Activated naive CD4-positive, alpha-beta T cell treated with anti-CD3 and anti-CD28 coated beads, Interleukin-2, amount 50 U/mL, for 24 hours (primary cell): ENCODE data around the gene FBXL14.
"Not testable (repeated sequence)": the region's sequence is repeated elsewhere in the genome, so short reads cannot be mapped to it uniquely, and the experiment has no call there.

ENCODE experiments used
- H3K27ac Mint-ChIP-seq: one replicate; pipeline ENCODE4 v1.8.0; 2021; ENCODE audit warnings: mild to moderate bottlenecking, mixed read lengths
- H3K27me3 Mint-ChIP-seq: one replicate; pipeline ENCODE4 v1.8.0; 2021; ENCODE audit warnings: mixed read lengths
- H3K36me3 Mint-ChIP-seq: one replicate; pipeline ENCODE4 v1.8.0; 2021; ENCODE audit warnings: mixed read lengths
- H3K4me1 Mint-ChIP-seq: one replicate; pipeline ENCODE4 v1.8.0; 2021; ENCODE audit warnings: mixed read lengths
- H3K4me3 Mint-ChIP-seq: one replicate; pipeline ENCODE4 v1.8.0; 2021; ENCODE audit warnings: mild to moderate bottlenecking, mixed read lengths
- H3K9me3 Mint-ChIP-seq: one replicate; pipeline ENCODE4 v1.8.0; 2021; ENCODE audit warnings: mixed read lengths

FBXL14 gene

DNA sequence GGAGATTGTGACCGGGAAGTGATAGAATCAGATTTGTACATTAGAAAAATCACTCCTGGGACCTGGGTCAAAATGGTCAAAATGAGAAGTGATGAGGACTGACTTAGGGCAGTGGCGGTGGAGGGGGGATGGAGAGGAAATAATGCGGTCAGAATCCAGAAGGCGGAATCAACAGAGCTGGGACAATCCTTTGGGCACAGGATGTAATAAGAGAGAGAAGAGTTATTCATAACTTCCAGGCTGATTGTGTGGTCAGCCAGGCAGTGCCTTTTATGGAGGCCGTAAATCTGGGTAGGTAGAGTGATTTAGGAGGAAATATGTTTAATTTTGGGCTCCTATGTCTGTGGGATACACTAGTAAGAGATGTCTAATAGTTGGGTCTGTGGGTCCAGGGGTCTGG, 21.6 kb downstream of the FBXL14 start:
- Mint-ChIP-seq H3K36me3 (peaks cover 2% of the 10 kb centered on the region), H3K4me3 (no peak overlapping the region), H3K9me3 (no peaks in the 10 kb centered on the region), H3K27me3 (no peaks in the 10 kb centered on the region), H3K4me1 (peaks cover 5% of the 10 kb centered on the region), H3K27ac (no peak overlapping the region)

DNA sequence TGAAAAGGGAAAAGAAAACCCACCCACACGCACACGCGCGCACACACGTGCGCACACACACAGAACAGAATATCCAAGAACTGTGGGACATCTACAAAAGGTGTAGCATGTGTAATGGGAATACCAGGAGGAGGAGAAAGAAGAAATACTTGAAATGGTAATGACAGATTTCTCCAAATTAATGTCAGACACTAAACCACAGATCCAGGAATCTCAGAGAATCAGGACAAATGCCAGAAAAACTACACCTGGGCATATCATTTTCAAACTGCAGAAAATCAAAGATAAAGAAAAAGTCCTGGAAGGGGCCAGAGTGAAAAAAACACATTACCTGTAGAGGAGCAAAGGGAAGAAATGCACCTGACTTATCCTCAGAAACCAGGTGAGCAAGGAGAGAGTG, 26.5 kb downstream of the FBXL14 start:
- H3K4me1 Mint-ChIP-seq = no peaks in the 10 kb centered on the region
- no peak overlapping the region for H3K4me3 Mint-ChIP-seq
- no peaks in the 10 kb centered on the region for H3K27me3 Mint-ChIP-seq
- H3K9me3 Mint-ChIP-seq = no peaks in the 10 kb centered on the region
- H3K27ac Mint-ChIP-seq = no peak overlapping the region
- peaks cover 8% of the 10 kb centered on the region for H3K36me3 Mint-ChIP-seq

DNA sequence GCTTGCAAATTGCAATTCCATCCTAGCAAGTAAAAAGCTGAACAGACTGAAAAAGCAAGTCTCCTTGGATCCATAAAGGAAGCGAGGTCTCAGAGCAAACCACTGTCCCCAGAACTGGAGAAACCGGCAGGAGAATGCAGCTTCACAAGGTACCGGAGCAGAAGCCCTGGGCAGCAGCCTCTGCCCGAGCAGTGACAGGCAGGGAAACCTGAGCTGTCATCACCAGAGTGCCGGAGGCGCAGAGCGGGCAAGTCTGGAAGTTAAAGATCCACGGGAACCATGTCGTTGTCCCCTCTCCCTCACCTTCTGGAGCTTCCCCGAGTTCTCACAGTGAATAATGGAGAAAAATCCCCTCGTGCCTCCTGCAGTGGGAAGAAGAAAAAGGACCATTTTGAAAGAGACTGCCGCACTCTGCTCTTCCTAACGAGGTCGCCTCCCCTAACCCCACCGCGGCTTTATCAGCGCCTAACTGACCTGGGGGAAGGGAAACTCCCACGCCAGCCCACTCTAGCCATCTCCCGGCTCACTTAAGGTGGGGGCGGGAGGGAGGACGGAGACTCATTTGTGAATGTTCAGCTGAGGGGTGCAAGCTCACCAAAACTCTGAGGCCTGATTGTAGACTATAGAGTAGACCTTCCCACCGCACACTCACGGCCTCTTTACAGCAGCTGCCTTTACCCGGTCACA, 27.8 kb downstream of the FBXL14 start:
- Mint-ChIP-seq H3K27ac (no peak overlapping the region), H3K36me3 (peaks cover 8% of the 10 kb centered on the region)

DNA sequence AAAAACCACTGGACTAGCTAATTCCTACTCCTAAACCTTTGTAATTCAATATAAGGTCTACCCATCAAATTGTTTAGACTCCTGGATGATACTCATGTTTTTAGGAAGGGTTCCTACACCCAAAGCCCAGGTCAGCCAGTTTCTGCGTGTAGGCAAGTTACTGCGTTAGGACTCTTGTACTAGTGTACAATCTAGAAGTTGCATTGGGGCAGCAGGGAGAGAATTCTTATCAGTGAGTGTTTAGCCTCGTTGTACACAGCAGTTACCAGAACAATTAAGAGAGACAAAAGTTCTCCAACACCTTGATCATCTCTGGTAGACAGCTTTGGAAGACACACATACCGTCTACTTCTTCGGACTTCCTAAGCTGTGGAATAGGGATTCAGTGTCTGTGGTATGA, 29.2 kb downstream of the FBXL14 start:
- Mint-ChIP-seq H3K27ac (no peak overlapping the region), H3K36me3 (peaks cover 8% of the 10 kb centered on the region), H3K27me3 (peaks cover 1% of the 10 kb centered on the region), H3K4me1 (no peaks in the 10 kb centered on the region), H3K4me3 (no peak overlapping the region), H3K9me3 (no peaks in the 10 kb centered on the region)

More for the DNA sequence above, 27.8 kb downstream of the FBXL14 start:
- Mint-ChIP-seq H3K27me3 (no peaks in the 10 kb centered on the region), H3K4me1 (no peaks in the 10 kb centered on the region), H3K9me3 (no peaks in the 10 kb centered on the region), H3K4me3 (no peak overlapping the region)

DNA sequence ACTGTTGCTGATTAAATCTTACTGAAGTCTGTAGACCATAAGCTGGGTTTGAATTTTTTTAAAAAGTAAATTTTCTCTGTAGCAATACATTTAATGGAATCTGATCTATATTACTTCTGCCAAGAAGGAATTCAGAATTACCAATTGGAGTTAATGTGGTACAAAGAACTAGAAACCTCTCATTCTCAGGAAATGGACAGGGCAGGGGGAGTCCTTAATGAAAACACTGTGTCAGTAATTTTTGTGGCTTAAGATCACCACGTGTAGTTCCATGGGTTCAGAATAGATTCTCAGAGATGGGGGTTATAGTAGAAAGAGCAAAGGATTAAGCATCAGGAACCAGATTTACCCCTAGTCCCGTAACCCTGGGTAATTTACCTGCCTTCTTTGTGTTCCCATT, 30.3 kb downstream of the FBXL14 start:
- Mint-ChIP-seq H3K4me1 (no peaks in the 10 kb centered on the region), H3K36me3 (peaks cover 8% of the 10 kb centered on the region), H3K27me3 (peaks cover 1% of the 10 kb centered on the region), H3K27ac (no peak overlapping the region), H3K4me3 (no peak overlapping the region), H3K9me3 (no peaks in the 10 kb centered on the region)

DNA sequence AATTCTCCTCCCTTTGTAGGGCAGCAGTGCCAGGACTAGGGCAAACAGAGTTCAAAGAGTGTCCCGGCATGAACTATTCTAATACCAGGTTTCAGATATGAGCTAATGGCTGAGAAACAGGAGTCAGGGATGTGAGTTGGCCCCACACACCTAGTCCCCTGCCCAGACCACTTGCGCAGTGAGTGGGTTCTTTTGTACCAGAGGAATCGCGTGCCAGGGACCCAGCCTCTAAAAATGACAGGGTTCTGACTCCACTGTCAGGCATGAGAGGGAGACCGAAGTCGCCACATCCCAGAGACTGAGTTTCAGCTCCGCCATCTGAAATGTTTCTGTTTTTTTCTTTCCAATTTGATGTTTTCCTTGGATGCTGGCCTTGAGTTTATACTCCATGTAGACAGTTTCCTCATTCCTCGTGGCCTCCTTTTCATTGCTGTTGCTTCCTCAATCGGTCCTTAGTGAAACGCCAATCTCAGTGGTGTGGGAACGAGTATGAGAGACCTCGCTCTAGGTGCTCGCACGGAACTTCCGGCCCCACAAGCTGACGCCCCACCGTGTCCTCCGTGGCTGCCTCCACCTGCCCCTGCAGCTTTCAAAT, 31.5 kb downstream of the FBXL14 start:
- H3K9me3 Mint-ChIP-seq = no peaks in the 10 kb centered on the region
- peaks cover 1% of the 10 kb centered on the region for H3K27me3 Mint-ChIP-seq
- H3K27ac Mint-ChIP-seq = no peak overlapping the region
- H3K36me3 Mint-ChIP-seq = peaks cover 8% of the 10 kb centered on the region
- H3K4me1 Mint-ChIP-seq = no peaks in the 10 kb centered on the region
- H3K4me3 Mint-ChIP-seq = no peak overlapping the region

DNA sequence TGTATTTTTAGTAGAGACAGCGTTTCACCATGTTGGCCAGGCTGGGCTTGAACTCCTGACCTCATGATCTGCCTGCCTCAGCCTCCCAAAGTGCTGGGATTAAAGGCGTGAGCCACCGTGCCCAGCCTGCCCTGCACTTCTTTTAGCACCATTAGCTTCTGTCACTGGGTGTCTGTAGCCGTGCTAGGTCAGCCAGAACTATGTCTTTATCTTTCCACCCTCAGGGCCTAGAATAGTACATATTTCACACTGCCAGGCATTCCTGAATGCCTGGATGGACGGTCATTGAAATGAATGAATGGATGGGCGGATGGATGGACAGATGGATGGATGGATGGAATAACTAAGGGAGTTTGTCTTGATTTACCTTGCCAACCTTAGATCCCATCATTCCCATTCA, 33.7 kb downstream of the FBXL14 start:
- no peak overlapping the region for H3K27ac Mint-ChIP-seq
- H3K4me1 Mint-ChIP-seq = no peaks in the 10 kb centered on the region
- H3K36me3 Mint-ChIP-seq = peaks cover 8% of the 10 kb centered on the region
- no peak overlapping the region for H3K4me3 Mint-ChIP-seq
- no peaks in the 10 kb centered on the region for H3K9me3 Mint-ChIP-seq
- H3K27me3 Mint-ChIP-seq = peaks cover 1% of the 10 kb centered on the region

DNA sequence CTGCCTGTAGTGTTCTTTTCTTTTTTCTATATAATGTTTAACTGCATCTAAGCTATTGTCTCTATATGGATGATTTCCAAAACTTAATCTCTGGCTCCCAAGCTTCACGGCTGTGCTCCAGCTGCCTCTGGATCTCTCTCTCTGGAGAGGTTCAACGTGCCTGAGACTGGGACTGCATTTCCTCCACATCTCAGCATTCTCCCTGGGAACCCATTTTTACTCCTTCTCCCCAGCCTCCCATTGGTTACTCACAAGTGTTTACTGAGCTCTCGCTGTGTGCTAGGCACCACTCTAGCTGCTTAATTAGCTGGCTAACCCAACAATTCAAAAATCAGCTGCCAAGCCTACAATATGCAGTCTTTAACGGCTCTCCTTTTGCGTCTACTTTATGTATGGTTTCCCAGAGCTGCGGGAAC, 34.7 kb downstream of the FBXL14 start:
- Mint-ChIP-seq H3K4me3 (no peak overlapping the region), H3K4me1 (no peaks in the 10 kb centered on the region), H3K27ac (no peak overlapping the region), H3K36me3 (peaks cover 7% of the 10 kb centered on the region), H3K9me3 (no peaks in the 10 kb centered on the region), H3K27me3 (peaks cover 1% of the 10 kb centered on the region)

DNA sequence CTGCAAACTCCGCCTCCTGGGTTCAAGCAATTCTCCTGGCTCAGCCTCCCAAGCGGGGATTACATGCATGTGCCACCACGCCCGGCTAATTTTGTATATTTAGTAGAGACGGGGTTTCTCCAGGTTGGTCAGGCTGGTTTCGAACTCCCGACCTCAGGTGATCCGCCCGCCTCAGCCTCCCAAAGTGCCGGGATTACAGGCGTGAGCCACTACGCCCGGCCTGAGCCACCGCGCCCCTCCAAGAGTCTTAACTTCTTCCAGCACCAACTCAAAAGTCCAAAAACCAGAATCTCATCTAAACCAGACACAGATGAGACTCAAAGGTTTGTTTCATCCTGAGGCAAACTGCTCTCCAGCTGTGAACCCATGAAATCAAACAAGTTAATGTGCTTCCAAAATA, 36.3 kb downstream of the FBXL14 start:
- not testable (repeated sequence) for H3K27ac Mint-ChIP-seq, H3K4me1 Mint-ChIP-seq, H3K27me3 Mint-ChIP-seq, H3K4me3 Mint-ChIP-seq, H3K36me3 Mint-ChIP-seq, H3K9me3 Mint-ChIP-seq

DNA sequence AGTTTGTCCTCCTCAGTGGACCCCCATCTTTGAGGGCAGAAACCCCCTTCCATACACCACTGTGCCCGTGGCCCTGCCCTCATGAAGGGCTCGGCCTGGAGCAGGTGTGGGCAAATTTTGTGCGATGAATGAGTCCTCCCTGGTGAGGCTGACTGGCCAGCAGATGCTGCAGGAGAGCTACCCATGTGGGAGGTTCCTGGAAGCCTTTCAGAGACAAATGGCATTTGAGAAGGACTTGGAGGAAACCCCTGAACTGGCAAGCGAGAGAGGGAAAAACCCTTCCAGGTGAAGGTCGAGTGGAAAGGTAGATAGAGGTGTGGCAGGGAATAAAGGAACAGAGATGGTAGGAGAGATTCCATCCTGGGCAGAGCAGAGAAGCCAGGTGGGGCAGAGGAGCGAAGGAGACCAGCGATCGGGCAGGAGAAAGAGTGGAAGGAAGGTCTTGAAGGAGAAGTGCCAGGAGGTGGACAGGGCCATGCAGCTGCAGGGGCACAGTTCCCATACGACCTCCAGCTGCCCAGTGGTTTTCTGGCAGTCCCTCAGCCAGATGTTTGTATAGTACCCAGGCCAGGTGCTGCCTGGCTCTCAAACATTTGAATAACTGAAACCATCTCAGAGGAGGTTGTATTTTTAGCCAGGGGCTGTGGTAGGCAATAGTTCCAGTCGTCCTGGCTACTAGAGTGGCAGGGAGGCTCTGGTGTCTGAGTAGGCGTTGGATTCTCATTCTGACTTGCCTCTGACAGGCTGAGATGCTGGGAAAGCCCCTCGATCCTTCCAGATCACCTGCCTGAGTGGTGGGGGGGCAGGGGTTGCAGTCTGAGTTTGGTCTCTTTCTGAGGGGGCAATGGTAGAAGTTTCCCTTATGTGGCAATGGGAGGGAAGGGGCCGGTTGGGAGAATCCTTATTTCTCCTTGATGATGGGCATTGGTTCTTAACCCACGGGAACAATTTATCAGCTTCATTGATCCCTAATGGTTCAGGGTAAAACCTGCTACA, 40.1 kb downstream of the FBXL14 start:
- H3K27ac Mint-ChIP-seq = no peak overlapping the region
- no peaks in the 10 kb centered on the region for H3K9me3 Mint-ChIP-seq
- no peak overlapping the region for H3K4me3 Mint-ChIP-seq
- no peaks in the 10 kb centered on the region for H3K27me3 Mint-ChIP-seq
- H3K4me1 Mint-ChIP-seq = peaks cover 8% of the 10 kb centered on the region
- H3K36me3 Mint-ChIP-seq = no peaks in the 10 kb centered on the region

DNA sequence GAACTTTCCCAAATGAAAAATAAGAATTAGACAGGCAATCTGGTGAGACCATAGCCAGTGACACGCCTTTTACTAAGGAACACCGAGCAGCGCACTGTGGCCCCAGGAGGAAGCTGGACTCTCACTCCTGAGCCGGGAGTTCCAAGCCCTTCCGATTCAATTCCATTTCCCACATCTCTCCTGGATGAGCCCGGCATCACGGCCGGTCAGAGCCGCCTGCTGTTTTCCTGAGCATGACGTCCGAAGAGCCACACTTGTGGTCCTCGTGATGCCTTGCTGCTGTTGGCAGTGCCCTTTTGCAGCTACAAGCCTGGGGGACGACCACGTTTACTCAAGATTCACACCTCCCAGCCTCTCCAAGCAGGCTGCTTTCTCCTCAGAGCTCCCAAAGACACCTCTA, 40.8 kb downstream of the FBXL14 start:
- peaks cover 8% of the 10 kb centered on the region for H3K4me1 Mint-ChIP-seq
- no peak overlapping the region for H3K27ac Mint-ChIP-seq
- H3K27me3 Mint-ChIP-seq = no peaks in the 10 kb centered on the region
- H3K36me3 Mint-ChIP-seq = no peaks in the 10 kb centered on the region
- H3K4me3 Mint-ChIP-seq = no peak overlapping the region
- H3K9me3 Mint-ChIP-seq = no peaks in the 10 kb centered on the region

DNA sequence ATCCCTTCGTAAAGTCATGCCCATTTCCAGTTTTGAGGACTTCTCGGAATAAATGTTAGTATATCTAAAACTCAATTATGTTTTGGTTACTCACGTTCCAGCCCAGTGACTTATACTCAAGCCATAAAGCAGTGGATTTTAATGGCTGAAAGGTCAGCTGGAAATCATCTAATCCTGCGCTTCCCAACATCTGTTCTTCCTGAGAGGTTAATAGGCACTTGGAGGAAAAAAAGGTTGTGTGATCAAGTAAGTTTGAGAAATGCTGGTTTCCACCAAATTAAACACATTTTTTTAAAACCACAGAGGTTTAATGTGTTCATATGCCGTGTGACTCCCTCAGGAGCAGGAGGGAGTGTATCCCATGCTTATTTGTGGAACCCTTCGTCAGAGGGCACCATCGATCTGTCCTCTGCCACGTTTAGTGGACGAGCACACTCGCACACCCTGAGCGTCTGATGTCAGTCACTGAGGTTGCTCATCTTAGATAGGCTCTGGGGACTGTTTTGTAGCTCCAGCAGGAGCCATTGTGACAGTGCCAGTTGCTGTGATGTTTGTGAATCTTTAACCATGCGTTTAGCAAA, 41.4 kb downstream of the FBXL14 start:
- Mint-ChIP-seq H3K27me3 (no peaks in the 10 kb centered on the region), H3K4me3 (no peak overlapping the region), H3K36me3 (no peaks in the 10 kb centered on the region), H3K27ac (no peak overlapping the region), H3K9me3 (no peaks in the 10 kb centered on the region), H3K4me1 (peaks cover 8% of the 10 kb centered on the region)

DNA sequence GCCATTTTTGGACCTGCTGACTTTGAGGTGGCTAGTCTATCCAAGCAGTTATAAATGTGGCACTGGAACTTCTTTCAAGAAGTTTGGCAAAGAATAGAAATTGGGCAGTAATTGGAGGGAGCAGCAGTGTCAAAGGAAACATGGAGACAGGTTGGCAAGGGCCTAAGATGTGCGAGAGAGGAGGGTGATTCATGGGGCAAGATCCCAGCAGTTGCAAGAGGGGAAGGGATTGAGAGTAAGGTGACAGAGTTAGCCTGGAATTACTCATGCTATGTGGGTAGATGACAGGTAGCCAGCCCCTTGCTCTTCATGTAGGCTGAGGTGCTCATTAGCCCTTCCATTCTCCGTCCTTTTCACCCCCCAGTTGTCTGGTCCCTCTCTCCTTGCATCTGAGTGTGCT, 42.2 kb downstream of the FBXL14 start:
- H3K36me3 Mint-ChIP-seq = no peaks in the 10 kb centered on the region
- peaks cover 8% of the 10 kb centered on the region for H3K4me1 Mint-ChIP-seq
- no peak overlapping the region for H3K27ac Mint-ChIP-seq
- no peaks in the 10 kb centered on the region for H3K9me3 Mint-ChIP-seq
- no peak overlapping the region for H3K4me3 Mint-ChIP-seq
- H3K27me3 Mint-ChIP-seq = no peaks in the 10 kb centered on the region

DNA sequence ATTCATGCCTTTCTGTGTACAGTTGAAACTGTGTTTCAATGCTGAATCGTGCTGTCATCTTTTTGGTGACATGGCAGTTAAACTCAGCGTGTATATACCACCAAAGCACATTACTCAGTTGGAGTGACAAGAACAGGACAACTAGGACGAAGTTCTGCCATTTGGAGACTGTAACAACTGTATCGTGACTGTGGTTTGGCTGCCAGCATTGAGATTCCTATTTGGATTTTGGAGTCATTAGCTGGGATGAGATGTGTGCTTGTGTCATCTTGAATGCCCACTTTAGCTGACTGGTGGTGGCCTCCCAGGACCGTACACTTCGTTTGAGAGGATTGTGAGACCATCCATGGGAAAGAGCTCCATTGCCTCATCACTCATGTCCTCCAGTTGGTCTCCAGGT, 42.9 kb downstream of the FBXL14 start:
- H3K27me3 Mint-ChIP-seq = no peaks in the 10 kb centered on the region
- H3K27ac Mint-ChIP-seq = no peak overlapping the region
- peaks cover 8% of the 10 kb centered on the region for H3K4me1 Mint-ChIP-seq
- no peaks in the 10 kb centered on the region for H3K36me3 Mint-ChIP-seq
- no peaks in the 10 kb centered on the region for H3K9me3 Mint-ChIP-seq
- no peak overlapping the region for H3K4me3 Mint-ChIP-seq

DNA sequence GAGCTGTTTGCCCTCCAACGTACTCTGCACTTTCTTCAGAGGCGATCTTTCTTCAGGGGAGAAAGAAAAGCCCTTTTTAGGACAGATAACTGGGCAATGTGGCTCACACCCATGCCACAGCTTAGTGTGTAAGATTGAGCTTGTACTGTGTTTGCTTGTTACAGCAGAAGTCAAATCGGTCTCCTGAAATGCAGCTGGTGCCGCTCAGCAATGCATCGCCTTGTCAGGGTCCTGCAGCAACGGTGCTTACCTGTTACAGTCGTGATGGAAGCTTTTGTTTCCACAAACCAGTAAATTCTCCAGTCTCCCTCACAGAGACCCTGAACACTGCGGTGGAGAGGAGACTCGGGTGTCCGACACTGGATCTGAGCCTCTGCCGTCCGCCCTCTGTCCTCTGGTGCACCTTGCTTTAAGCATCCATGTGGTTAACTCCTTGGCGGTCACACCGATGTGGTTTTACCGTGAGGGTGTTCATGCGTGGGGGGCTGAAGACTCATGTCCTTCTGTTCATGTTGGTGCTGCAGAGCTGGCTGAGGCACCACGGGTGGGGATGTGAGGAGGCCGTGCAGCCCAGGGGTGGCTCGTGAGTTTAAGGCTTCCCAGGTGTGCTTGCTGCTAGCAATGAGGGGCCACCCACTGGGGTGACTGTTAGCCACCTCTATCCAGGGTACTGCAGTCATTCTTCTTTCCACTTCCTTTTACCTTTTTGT, 47.3 kb downstream of the FBXL14 start:
- H3K27ac Mint-ChIP-seq = no peak overlapping the region
- peaks cover 13% of the 10 kb centered on the region for H3K27me3 Mint-ChIP-seq
- H3K36me3 Mint-ChIP-seq = no peaks in the 10 kb centered on the region
- no peaks in the 10 kb centered on the region for H3K4me1 Mint-ChIP-seq
- H3K9me3 Mint-ChIP-seq = no peaks in the 10 kb centered on the region
- no peak overlapping the region for H3K4me3 Mint-ChIP-seq
